ENCODE measurements around the gene CCDC174.

The CCDC174 gene

DNA sequence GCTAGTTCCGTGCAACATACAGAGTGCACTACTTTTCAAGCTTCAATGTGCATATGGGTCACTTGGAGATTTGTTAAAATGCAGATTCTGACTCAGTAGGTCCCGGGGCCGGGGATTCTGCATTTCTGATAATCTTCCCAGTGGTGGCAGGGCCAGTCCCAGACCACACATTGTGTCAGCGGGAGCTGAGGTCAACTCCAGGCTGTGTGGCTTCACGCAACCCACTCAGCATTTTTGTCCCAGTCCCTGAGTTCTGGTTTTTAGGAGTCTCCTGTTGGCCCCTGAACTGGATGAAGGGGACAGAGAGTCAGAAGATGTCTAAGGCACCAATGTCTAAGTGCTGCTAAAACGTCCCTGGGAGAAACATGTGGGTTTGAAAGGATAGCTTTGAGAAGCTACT is 26.1 kb upstream of the CCDC174 start:
- no peak for DNase-seq (ENCODE audit: low spot score)

DNA sequence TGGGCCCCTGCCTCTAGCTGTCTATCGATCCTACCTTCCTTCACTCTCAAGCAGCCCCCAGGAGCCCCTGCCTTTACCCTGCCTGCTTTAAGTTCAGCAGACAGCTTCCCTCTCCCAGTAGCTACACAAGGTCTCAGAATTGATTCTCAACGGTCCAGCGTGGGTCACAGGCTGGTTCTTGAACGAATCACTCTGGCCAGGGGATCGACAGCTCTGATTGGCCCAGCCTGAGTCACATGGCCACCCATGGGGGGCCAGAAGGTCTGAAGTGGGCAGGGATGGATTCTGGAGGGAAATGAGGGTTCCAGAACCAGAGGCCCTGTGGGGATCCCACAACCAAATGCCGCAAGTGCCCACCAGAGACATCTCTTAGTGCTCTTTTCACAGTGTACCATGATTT is 23.7 kb upstream of the CCDC174 start:
- DNase-seq (ENCODE audit: low spot score) = no peak

- no peak for DNase-seq (ENCODE audit: low spot score)
Measured at GRCh38 chr3:14628406-14628805, 23.2 kb upstream of the CCDC174 start.

DNA sequence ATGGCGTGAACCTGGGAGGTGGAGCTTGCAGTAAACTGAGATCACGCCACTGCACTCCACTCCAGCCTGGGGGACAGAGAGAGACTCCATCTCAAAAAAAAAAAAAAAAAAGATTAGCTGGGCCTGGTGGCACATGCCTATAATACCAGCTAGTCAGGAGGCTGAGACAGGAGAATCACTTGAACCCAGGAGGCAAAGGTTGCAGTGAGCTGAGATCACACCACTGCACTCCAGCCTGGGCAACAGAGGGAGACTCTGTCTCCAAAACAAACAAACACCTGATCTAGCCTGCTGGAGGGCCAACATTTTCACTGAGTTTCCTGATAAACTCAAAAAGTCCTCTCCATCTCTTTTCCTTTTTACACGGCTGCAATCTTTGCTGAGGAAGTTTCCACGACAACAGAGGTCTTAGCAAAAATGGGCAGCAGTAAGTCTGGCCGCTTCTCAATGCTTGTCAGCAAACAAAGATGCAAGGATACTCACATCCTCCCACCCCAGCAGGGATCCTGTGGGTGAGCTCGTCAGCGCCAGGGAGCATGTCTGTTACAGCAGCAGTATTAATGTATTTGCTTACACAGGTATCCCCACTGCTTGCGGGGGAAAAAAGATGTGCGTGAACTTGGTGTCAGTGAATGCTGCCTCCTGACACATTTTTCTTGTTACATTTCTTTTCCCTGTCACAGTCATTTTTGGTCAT is 21.0 kb upstream of the CCDC174 start:
- no peak for DNase-seq (ENCODE audit: low spot score)

DNA sequence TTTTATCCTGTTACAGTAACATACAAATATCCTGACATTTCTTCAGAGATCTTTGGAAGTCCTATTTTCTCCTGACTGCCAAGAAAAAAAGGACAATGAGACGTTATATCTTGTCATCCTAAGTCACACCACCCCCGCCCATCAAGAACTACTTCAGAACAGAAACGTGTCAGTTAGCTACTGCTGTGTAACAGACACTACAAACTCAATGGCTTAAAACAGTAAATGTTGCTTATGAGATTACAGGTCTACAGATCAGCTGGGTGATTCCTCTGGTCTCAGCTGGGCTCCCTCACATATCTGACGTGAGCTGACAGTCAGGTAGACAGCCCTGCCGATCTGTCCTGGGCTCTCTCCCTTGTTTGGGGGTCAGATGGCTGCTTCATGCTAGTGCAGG is 20.5 kb upstream of the CCDC174 start:
- DNase-seq (ENCODE audit: low spot score) = no peak

DNA sequence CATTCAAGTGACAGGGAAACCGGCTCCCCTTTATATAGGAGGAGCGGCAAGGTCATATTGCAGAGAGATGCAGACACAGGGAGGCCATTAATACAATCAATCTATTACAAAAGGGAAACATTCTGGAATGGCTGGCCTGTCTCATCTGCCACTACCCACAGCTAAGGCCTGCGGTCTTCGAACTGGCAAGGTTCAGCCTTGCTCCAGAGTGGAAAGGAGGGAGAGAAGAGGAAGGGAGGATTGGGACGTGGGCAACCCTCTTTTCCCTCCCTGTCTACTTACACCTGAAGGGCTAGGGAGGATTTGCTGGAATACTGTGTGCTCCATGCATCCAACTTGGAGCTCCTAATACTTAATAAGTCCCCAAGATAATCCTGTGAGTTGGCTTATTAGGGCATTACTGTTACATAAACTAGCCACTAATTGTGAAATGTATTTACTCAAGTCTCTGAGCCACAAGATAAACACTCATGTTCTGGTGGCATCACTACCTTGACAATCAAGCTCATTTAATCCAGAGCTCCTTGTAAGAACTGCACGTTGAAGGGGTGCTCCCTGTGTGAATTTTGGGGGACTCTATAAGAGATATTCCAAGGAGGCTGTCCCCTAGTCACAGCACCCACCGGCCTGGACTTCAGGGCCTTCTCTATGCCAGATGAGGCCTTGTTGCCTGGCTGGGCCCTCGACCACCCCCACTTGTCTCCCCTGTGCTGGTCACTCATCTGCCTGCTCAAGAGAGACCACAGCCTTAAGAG is 19.7 kb upstream of the CCDC174 start:
- DNase-seq (ENCODE audit: low spot score) = no peak

GRCh38 chr3:14632442-14632930 is 19.1 kb upstream of the CCDC174 start:
- DNase-seq (ENCODE audit: low spot score) = no peak

DNA sequence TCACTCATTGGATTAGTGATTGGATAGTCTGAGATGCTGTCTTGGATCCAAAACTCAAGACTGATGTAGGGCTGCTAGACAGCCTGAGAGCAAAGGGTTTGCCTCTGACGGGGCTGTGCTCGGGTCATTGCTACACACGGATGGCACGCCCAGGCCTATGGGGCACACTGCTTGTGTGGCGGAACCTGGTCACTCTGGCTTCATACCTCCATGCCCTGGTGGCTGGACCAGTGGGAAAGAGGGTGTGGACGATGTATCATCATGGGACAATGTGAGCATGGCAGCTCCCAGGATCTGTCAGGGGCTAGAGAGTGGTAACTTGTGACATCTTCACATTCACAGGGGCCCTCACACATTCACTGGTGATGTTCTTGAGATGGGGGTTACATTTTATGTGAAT is 18.1 kb upstream of the CCDC174 start:
- DNase-seq (ENCODE audit: low spot score) = no peak

DNA sequence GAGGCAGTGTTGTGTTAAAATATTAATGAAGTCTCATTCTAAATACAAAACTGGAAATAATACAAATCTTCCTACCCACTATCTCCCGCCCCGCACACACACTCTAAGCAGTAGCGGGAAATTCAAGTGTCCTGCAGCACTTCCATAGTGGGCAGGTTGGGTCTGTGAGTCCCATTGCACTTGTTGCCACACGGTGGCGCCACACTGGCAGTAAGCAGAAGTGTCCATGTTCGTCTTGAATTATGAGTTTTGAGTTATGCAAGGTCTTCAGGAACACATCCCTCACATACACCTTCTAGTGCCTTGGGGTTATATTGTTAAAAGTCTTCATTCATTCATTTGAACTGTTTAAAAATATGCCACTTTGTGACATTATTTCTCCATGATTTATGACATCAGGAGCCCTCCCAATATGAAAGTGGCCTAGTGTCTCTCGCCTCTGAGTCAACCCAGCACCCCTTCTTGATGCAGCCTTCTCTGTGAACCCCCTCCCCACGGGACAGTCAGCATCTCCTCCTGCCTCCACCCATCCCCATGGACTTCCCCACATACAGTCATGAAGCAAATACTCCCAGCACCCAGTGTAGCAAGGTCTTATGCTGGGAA is 17.6 kb upstream of the CCDC174 start:
- peak; percentile 68 for DNase-seq (ENCODE audit: low spot score)

- DNase-seq (ENCODE audit: low spot score) = no peak
Measured at GRCh38 chr3:14634763-14635400, 16.7 kb upstream of the CCDC174 start.

DNA sequence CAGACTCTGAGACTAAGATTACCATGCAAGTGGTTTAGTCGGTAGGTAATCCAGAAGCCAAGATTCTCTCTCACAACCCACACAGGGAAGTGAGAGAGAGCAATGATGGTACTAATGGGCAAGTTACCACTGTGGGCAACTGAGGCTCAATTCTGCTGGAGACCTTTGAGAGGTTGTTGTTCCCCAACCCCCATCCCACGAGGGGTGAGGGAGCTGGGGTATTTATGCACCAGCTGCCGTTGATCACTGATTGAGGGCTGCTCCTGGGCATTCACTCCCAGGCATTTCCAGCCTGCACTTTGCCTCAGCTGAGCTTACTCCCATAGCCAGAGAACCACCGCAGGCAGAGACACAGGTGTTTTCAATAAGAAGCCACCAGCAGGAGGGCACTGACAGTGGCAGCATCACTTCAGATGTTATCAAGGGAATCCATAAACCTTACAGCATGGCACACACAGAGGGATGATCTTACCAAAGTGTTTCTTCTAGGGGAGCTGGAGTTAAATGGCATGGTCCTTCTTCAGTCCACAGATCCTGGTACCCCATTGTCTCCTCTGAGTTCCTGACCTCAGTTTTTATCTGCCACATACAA is 15.0 kb upstream of the CCDC174 start:
- no peak for DNase-seq (ENCODE audit: low spot score)

DNA sequence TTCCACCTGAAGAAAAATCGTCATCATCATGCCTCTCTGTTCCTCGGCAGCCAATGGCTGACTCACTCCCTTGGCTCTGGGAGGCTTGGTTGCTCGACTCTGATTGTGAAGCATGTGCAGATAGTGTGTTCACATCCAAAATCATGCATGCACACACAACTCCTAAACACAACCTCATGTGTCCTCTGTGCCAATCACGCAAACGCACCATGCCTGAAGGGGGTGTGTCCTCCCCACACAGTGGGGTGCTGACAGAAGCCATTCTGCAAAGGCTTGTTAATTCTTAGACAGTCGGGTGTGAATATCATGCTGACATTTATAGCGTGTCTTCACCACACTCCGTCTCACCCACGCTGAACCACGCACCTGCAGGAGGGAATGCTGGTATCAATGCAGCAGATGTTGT is 11.4 kb upstream of the CCDC174 start:
- no peak for DNase-seq (ENCODE audit: low spot score)

DNA sequence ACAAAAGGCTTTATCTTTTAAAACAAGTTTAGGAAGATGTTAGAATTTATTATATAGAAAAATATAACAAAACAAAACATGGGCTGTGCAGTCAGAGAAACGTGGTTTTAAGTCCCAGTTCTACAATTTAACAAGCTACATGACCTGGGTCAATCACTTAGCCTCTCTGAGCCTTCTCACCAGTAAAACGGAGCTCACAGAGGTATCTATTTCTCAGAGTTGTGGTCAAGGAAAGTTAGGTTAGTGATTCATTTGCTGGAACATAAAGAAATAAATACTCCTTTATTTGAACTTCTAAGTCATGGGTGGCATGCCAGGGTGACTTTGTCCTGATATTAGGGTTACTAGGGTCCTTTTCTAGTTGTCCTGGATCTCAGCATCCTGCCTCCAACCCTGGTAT is 10.8 kb upstream of the CCDC174 start:
- DNase-seq (ENCODE audit: low spot score) = no peak

DNA sequence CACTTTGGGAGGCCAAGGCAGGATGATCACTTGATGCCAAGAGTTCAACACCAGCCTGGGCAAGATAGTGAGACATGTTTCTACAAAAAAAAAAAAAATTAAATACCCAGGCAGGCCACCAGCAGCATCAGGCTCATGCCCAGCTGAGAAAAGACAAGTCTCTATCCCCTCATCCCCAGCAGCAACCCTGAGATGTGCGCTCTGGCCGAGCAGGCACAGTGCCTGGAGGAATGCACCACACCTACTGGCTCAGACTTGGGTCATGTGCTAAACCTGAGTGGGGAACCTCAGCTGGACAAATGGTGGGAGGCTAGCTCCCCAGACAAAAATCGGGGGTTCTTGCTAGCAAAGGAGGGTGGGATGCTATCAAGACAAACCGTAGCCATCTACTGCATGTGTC is 10.2 kb upstream of the CCDC174 start:
- no peak for DNase-seq (ENCODE audit: low spot score)

DNA sequence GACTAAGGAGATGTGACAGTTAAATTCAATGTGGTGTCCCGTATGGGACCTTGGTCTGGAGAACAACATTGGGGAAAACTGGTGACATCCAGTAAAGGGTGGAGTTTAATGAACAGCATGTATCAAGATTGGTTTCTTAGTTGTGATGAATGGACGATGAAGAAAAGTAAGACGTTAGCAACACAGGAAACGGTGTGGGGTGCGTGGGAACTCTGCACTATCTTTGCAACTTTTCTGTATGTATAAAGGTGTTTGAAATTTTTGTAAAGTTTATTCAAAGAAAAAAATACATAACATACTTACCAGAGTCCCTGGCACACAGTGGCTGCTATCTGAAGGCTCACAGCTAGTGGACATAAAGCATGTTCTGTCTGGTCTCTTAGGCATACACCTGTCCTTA is 6.1 kb upstream of the CCDC174 start:
- DNase-seq (ENCODE audit: low spot score) = no peak

DNA sequence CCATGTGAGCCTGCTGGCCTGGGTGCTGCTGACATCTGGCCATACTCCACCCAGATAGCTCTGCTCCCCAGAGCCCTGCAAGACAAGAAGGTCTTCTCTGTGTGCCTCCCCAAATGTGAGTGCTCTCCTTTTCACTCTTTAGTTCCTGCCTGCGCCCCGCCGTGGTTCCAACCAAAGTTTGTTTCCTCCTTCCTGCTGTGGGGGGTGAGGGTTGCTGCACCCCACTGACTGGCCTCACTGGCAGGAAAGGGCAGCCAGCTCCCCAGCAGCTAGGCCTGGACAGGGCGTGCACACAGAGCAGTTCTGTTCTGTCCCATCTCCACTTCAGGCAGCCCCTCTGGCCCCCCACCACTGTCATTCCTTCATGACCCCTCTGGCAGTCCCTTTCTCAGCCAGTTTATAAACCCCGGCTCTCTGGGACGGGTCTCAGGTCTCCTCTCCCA is 5.4 kb upstream of the CCDC174 start:
- no peak for DNase-seq (ENCODE audit: low spot score)

DNA sequence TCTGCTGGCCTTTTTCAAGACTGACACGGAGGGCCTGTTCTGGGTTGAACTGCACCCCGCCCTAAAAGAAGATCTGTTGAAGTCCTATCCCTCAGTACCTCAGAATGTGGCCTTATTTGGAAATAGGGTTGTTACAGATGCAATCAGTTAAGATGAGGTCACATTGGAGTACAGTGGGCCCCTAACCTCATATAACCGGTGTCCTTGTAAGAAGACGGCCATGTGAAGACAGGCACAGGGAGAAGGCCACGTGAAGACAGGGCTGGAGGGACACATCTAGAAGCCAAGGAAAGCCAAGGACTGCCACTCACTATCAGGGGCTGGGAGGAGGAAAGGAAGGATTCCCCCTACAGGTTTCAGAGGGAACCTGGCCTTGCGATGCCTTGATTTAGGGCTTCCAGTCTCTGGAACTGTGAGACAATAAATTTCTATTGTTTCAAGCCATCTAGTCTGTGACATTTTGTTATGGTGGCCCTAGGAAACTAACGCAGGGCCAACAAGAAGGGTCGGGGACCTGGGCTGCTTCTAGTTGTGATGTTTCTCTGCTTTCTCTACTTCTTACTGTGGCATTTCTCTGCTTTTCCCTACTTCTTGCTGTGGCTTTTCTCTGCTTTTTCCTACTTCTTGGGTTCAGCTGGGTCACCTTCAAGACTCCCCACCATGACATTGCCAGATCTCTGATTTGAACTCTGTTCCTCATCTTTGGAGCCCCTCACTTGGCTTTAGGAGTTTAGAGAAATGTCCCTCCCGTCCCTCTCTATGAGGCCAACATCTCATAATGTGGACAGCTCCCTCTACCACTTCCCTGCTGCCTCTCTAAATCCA is 4.8 kb upstream of the CCDC174 start:
- DNase-seq (ENCODE audit: low spot score) = peak; percentile 37

DNA sequence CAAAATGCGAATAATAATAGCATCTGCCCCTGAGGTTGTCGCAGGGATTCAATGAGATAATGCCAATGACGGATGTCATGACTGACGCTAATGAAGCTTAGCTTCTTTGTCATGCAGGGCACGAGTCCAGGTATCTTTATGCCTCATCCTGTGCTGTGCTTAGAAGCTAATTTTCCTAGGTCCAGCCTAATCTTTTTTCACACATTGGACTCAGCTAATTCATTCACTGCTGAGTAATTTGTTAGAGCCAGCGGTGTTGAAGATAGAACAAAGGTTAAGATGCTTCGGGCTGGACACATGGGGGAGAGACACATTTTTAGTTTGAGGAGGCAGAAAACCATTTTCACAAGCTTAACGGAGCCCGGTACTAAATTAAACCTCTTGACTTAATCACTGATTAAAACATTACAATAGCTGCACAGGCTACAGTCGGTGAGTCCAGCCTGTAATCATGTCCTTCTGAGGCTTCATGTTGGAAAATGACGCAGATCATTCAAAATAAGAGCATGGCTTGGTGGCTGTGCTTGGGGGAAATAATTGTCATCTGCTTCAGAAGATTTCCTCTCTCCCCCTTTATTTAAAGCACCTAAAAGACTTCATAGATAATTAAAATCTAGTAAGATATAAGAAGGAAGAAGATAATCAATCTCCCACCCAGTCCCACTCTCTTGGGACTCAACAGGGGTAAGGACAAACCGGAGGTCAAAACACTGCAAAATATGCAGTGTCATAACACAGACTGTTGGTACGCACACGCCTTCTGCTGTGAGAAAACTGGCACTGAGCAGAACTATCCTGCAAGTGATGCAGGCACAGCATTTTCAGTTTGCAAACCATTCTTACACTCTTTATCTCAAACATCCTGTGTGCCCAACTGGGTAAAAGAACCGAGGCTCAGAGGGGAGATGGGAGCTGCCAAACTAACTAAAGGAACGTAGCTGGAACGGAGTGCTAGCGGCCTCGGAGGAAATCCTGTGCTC is 3.3 kb upstream of the CCDC174 start:
- DNase-seq (ENCODE audit: low spot score) = no peak

DNA sequence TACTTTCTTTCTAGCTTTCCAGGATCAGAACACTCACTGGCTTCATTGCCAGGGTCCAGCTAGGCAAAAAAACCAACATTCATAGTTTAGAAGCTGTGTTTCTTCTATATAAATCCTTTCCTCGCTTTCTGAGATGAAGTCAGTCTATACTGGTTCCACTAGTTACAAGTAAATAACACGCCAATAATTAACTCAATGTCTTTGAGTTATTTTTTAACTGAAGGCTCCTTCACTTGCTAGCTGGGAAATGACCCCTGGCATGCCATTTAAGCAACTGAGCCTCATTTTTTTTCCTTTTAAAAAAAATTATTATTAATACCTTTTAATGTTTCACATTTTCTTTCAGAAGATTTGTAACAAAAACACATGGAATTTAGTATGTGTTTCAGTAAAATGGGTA is 2.1 kb upstream of the CCDC174 start:
- DNase-seq (ENCODE audit: low spot score) = no peak

GRCh38 chr3:14650193-14650592 is 1.4 kb upstream of the CCDC174 start:
- DNase-seq (ENCODE audit: low spot score) = no peak

All from SK-N-DZ (cell line).